AG09309 (cell line): ENCODE data around the gene CELF2.

Source experiments
- DNase-seq: peaks from one replicate; pipeline ENCODE4 v3.0.0-alpha.2; 2010; ENCODE audit warnings: low read depth
- H3K4me3 ChIP-seq: 2 replicates; pipeline ENCODE4 v1.5.1; 2011; ENCODE audit warnings: mild to moderate bottlenecking, low read depth, low read length, moderate library complexity; ENCODE audit not compliant: control insufficient read depth
- CTCF ChIP-seq: IDR thresholded peaks from 2 replicates; pipeline ENCODE4 v1.5.1; 2011; ENCODE audit warnings: mild to moderate bottlenecking, low read depth, low read length, inconsistent platforms; ENCODE audit not compliant: insufficient read depth, control insufficient read depth; ENCODE audit errors: missing control alignments

The CELF2 gene

GRCh38 chr10:11378835-11379234 lies 361.2 kb downstream of the CELF2 start:
- no peak overlapping the region for H3K4me3 ChIP-seq
- no peak for TF ChIP-seq CTCF
- no peak for DNase-seq

GRCh38 chr10:11379771-11380170 lies 362.1 kb downstream of the CELF2 start:
- TF ChIP-seq CTCF = no peak
- H3K4me3 ChIP-seq = no peak overlapping the region
- no peak for DNase-seq

- TF ChIP-seq CTCF = no peak
- no peak for DNase-seq
Measured at GRCh38 chr10:11381023-11381422, 363.4 kb downstream of the CELF2 start.

GRCh38 chr10:11381511-11381910 lies 363.8 kb downstream of the CELF2 start:
- no peak for TF ChIP-seq CTCF
- DNase-seq = no peak
- no peak overlapping the region for H3K4me3 ChIP-seq

More at GRCh38 chr10:11381023-11381422, 363.4 kb downstream of the CELF2 start:
- H3K4me3 ChIP-seq = no peak overlapping the region

GRCh38 chr10:11382187-11382586 lies 364.5 kb downstream of the CELF2 start:
- H3K4me3 ChIP-seq = no peak overlapping the region
- DNase-seq = no peak
- TF ChIP-seq CTCF = no peak

- no peak for DNase-seq
- H3K4me3 ChIP-seq = no peak overlapping the region
- no peak for TF ChIP-seq CTCF
Measured at GRCh38 chr10:11386044-11386443, 368.4 kb downstream of the CELF2 start.
